ENCODE measurements around the gene SNX4.

The SNX4 gene

DNA sequence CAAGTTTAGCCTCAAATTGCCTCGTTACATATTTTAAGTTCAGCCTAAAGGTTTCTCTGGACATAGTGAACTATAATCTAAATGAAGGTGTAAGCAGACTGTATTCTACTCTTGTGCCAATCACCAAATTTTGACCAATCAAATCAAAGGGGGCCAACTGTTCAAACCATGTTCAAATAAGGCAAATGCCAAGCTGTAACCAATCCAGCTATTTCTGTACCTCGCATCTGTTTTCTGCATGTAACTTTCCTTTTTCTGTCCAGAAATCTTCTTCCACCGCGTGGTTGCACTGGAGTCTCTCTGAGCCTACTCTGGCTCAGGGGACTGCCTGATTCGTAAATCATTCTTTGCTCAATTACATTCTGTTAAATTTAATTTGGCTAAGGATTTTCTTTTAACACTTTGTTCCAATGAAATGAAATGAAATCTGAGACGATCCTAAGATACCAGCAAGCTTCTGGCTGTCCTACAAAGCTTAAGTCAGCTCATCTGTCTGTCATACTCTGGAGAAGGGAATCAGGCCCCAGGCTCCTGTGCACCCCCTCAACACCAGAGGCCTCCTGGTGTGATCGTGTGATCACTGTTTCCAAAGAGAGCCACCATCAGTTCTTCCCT is 91.7 kb downstream of the SNX4 start:
- H2BK12ac ChIP-seq (ENCODE audit: low read length): no peak overlapping the region
- no peak overlapping the region for H3K14ac ChIP-seq (ENCODE audit: low read length)
- H3K36me3 ChIP-seq (ENCODE audit: control insufficient read depth in 1 of 2, insufficient read depth in 2 of 2, low read length in 2 of 2): no peaks in the 10 kb centered on the region
- H3K9ac ChIP-seq (ENCODE audit: low read length): no peak overlapping the region
- WGBS (ENCODE audit: extremely low coverage, insufficient coverage, insufficient read length): no CpG with 5 or more reads among the region's 7 CpGs
- no peak overlapping the region for H3K4me2 ChIP-seq (ENCODE audit: low read length)
- no peak overlapping the region for H2BK5ac ChIP-seq (ENCODE audit: low read depth, low read length, poor library complexity)
- H2BK120ac ChIP-seq (ENCODE audit: insufficient read depth, low read length, poor library complexity): no peak overlapping the region
- no peak overlapping the region for H4K12ac ChIP-seq (ENCODE audit: low read depth, low read length)
- no peak overlapping the region for H4K8ac ChIP-seq (ENCODE audit: low read depth, low read length)
- H3K27me3 ChIP-seq (ENCODE audit: insufficient read depth, low read length): no peaks in the 10 kb centered on the region
- peaks cover 10 to 14% of the 10 kb centered on the region in 2 experiments for H3K4me1 ChIP-seq (ENCODE audit: control insufficient read depth in 1 of 2, insufficient read depth in 2 of 2, low read length in 2 of 2)
- H2AFZ ChIP-seq (ENCODE audit: insufficient read depth, low read length, poor library complexity): no peak overlapping the region
- no peak overlapping the region for H3K4me3 ChIP-seq (ENCODE audit: low read depth, low read length)
- H2AK5ac ChIP-seq (ENCODE audit: low read length): no peak overlapping the region
- H3K9me3 ChIP-seq (ENCODE audit: insufficient read depth, low read depth, low read length): no peaks in the 10 kb centered on the region
- no peak overlapping the region for H3K27ac ChIP-seq (ENCODE audit: low read depth, low read length)
- H3K79me1 ChIP-seq (ENCODE audit: low read length): no peaks in the 10 kb centered on the region
- no peak for DNase-seq
- H3K23ac ChIP-seq (ENCODE audit: low read length): no peak overlapping the region
- H3K4ac ChIP-seq (ENCODE audit: low read depth, low read length): no peak overlapping the region
- H3K18ac ChIP-seq (ENCODE audit: low read length): no peak overlapping the region
- H4K91ac ChIP-seq (ENCODE audit: low read depth, low read length): no peak overlapping the region
- no peaks in the 10 kb centered on the region for H3K79me2 ChIP-seq (ENCODE audit: control insufficient read depth, insufficient read depth, low read length, poor library complexity)

GRCh38 chr3:125418306-125418705 is 101.7 kb downstream of the SNX4 start:
- no peak overlapping the region for H3K9ac ChIP-seq (ENCODE audit: low read length)
- WGBS (ENCODE audit: extremely low coverage, insufficient coverage, insufficient read length): no CpG with 5 or more reads among the region's 4 CpGs

DNA sequence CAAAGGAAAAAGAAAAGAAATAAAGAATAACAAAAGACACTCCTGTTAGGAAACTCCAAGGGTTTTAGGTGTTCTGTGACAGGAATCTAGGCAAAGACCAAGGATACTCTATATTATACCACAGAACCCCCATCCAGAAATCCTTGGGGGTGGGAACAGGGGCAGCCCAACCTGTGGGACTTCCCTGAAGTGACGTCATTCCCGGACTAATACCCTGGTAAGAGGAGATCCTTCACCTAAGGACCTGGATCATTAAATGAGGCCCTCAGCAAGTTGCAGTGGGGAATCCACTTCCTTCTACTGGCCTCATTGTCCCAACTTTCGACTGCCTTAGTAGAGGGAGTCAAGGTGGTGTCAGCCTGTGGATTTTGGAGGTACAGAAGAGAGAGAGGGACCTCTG is 103.8 kb downstream of the SNX4 start:
- H3K4me2 ChIP-seq (ENCODE audit: low read length): no peak overlapping the region
- H3K14ac ChIP-seq (ENCODE audit: low read length): no peak overlapping the region
- no peak overlapping the region for H3K23ac ChIP-seq (ENCODE audit: low read length)
- DNase-seq: no peak
- no peak overlapping the region for H4K8ac ChIP-seq (ENCODE audit: low read depth, low read length)
- H3K79me2 ChIP-seq (ENCODE audit: control insufficient read depth, insufficient read depth, low read length, poor library complexity): no peaks in the 10 kb centered on the region
- no peak overlapping the region for H4K91ac ChIP-seq (ENCODE audit: low read depth, low read length)
- H2BK120ac ChIP-seq (ENCODE audit: insufficient read depth, low read length, poor library complexity): no peak overlapping the region
- H3K4ac ChIP-seq (ENCODE audit: low read depth, low read length): no peak overlapping the region
- no peaks in the 10 kb centered on the region for H3K4me1 ChIP-seq (ENCODE audit: control insufficient read depth in 1 of 2, insufficient read depth in 2 of 2, low read length in 2 of 2)
- H3K9ac ChIP-seq (ENCODE audit: low read length): no peak overlapping the region
- H3K79me1 ChIP-seq (ENCODE audit: low read length): no peaks in the 10 kb centered on the region
- H2AK5ac ChIP-seq (ENCODE audit: low read length): no peak overlapping the region
- H2AFZ ChIP-seq (ENCODE audit: insufficient read depth, low read length, poor library complexity): no peak overlapping the region
- no CpG with 5 or more reads among the region's 3 CpGs for WGBS (ENCODE audit: extremely low coverage, insufficient coverage, insufficient read length)
- no peak overlapping the region for H3K4me3 ChIP-seq (ENCODE audit: low read depth, low read length)
- H2BK5ac ChIP-seq (ENCODE audit: low read depth, low read length, poor library complexity): no peak overlapping the region
- H3K36me3 ChIP-seq (ENCODE audit: control insufficient read depth in 1 of 2, insufficient read depth in 2 of 2, low read length in 2 of 2): no peaks in the 10 kb centered on the region
- H3K27me3 ChIP-seq (ENCODE audit: insufficient read depth, low read length): no peaks in the 10 kb centered on the region
- no peak overlapping the region for H2BK12ac ChIP-seq (ENCODE audit: low read length)
- no peaks in the 10 kb centered on the region for H3K9me3 ChIP-seq (ENCODE audit: insufficient read depth, low read depth, low read length)
- H3K18ac ChIP-seq (ENCODE audit: low read length): no peak overlapping the region
- H3K27ac ChIP-seq (ENCODE audit: low read depth, low read length): no peak overlapping the region
- H4K12ac ChIP-seq (ENCODE audit: low read depth, low read length): no peak overlapping the region

More at GRCh38 chr3:125418306-125418705, 101.7 kb downstream of the SNX4 start:
- Histone ChIP-seq H3K79me1 (ENCODE audit: low read length) (no peaks in the 10 kb centered on the region), H3K27me3 (ENCODE audit: insufficient read depth, low read length) (no peaks in the 10 kb centered on the region), H3K27ac (ENCODE audit: low read depth, low read length) (no peak overlapping the region), H3K9me3 (ENCODE audit: insufficient read depth, low read depth, low read length) (no peaks in the 10 kb centered on the region), H4K8ac (ENCODE audit: low read depth, low read length) (no peak overlapping the region), H4K91ac (ENCODE audit: low read depth, low read length) (no peak overlapping the region), H3K79me2 (ENCODE audit: control insufficient read depth, insufficient read depth, low read length, poor library complexity) (no peaks in the 10 kb centered on the region), H3K4me1 (ENCODE audit: control insufficient read depth in 1 of 2, insufficient read depth in 2 of 2, low read length in 2 of 2) (no peaks in the 10 kb centered on the region), H2BK120ac (ENCODE audit: insufficient read depth, low read length, poor library complexity) (no peak overlapping the region), H2AK5ac (ENCODE audit: low read length) (no peak overlapping the region), H3K4me3 (ENCODE audit: low read depth, low read length) (no peak overlapping the region), H3K36me3 (ENCODE audit: control insufficient read depth in 1 of 2, insufficient read depth in 2 of 2, low read length in 2 of 2) (no peaks in the 10 kb centered on the region), H2BK5ac (ENCODE audit: low read depth, low read length, poor library complexity) (no peak overlapping the region), H3K23ac (ENCODE audit: low read length) (no peak overlapping the region), H3K14ac (ENCODE audit: low read length) (no peak overlapping the region), H2AFZ (ENCODE audit: insufficient read depth, low read length, poor library complexity) (no peak overlapping the region), H4K12ac (ENCODE audit: low read depth, low read length) (no peak overlapping the region), H2BK12ac (ENCODE audit: low read length) (no peak overlapping the region), H3K18ac (ENCODE audit: low read length) (no peak overlapping the region), H3K4ac (ENCODE audit: low read depth, low read length) (no peak overlapping the region), H3K4me2 (ENCODE audit: low read length) (no peak overlapping the region)
- no peak for DNase-seq

DNA sequence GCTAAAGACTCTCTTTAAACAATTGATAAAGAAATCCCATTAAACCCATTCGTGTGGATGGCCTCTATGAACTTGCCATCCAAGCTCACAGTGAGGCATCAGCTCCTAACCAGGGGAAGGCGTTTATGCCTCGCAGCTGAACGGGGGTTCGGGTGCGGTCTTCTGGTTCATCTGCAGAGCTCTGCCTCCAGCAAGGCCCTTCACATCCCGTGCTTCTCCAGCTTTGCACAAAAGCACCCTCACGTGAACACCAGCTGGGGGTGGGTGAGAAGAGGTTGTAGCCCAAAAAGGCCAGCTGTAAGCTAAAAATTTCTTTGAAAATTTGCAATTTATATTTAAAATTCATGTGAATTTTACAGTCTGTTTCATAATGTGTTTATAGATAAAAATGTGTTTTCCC is 105.3 kb downstream of the SNX4 start:
- H2AFZ ChIP-seq (ENCODE audit: insufficient read depth, low read length, poor library complexity): no peak overlapping the region
- no peak overlapping the region for H3K27ac ChIP-seq (ENCODE audit: low read depth, low read length)
- H2BK120ac ChIP-seq (ENCODE audit: insufficient read depth, low read length, poor library complexity): no peak overlapping the region
- H2BK12ac ChIP-seq (ENCODE audit: low read length): no peak overlapping the region
- H3K18ac ChIP-seq (ENCODE audit: low read length): no peak overlapping the region
- WGBS (ENCODE audit: extremely low coverage, insufficient coverage, insufficient read length): no CpG with 5 or more reads among the region's 8 CpGs
- H3K14ac ChIP-seq (ENCODE audit: low read length): no peak overlapping the region
- no peak overlapping the region for H4K12ac ChIP-seq (ENCODE audit: low read depth, low read length)
- H3K9me3 ChIP-seq (ENCODE audit: insufficient read depth, low read depth, low read length): no peaks in the 10 kb centered on the region
- DNase-seq: no peak
- no peaks in the 10 kb centered on the region for H3K4me1 ChIP-seq (ENCODE audit: control insufficient read depth in 1 of 2, insufficient read depth in 2 of 2, low read length in 2 of 2)
- H3K79me2 ChIP-seq (ENCODE audit: control insufficient read depth, insufficient read depth, low read length, poor library complexity): no peaks in the 10 kb centered on the region
- no peak overlapping the region for H3K4me2 ChIP-seq (ENCODE audit: low read length)
- H3K4ac ChIP-seq (ENCODE audit: low read depth, low read length): no peak overlapping the region
- H3K4me3 ChIP-seq (ENCODE audit: low read depth, low read length): no peak overlapping the region
- H3K23ac ChIP-seq (ENCODE audit: low read length): no peak overlapping the region
- no peak overlapping the region for H2BK5ac ChIP-seq (ENCODE audit: low read depth, low read length, poor library complexity)
- H2AK5ac ChIP-seq (ENCODE audit: low read length): no peak overlapping the region
- no peaks in the 10 kb centered on the region for H3K27me3 ChIP-seq (ENCODE audit: insufficient read depth, low read length)
- H4K8ac ChIP-seq (ENCODE audit: low read depth, low read length): no peak overlapping the region
- H4K91ac ChIP-seq (ENCODE audit: low read depth, low read length): no peak overlapping the region
- no peaks in the 10 kb centered on the region for H3K79me1 ChIP-seq (ENCODE audit: low read length)
- H3K9ac ChIP-seq (ENCODE audit: low read length): no peak overlapping the region
- no peaks in the 10 kb centered on the region for H3K36me3 ChIP-seq (ENCODE audit: control insufficient read depth in 1 of 2, insufficient read depth in 2 of 2, low read length in 2 of 2)

Data from trophoblast cell (in vitro differentiated cells and primary cell).